GM11168 (cell line): ENCODE measurements around the gene EDIL3.
"Not testable (repeated sequence)": the region's sequence is repeated elsewhere in the genome, so short reads cannot be mapped to it uniquely, and the experiment has no call there.

Source experiments
- in situ Hi-C: fragments of 300-500 bp; cut with MboI; formaldehyde crosslinking; loops from one replicate; pipeline ENCODE4 v1.12.0; 2022; ENCODE audit warnings: low sequenced_read_pairs; ENCODE audit not compliant: unreplicated experiment

Gene EDIL3

DNA sequence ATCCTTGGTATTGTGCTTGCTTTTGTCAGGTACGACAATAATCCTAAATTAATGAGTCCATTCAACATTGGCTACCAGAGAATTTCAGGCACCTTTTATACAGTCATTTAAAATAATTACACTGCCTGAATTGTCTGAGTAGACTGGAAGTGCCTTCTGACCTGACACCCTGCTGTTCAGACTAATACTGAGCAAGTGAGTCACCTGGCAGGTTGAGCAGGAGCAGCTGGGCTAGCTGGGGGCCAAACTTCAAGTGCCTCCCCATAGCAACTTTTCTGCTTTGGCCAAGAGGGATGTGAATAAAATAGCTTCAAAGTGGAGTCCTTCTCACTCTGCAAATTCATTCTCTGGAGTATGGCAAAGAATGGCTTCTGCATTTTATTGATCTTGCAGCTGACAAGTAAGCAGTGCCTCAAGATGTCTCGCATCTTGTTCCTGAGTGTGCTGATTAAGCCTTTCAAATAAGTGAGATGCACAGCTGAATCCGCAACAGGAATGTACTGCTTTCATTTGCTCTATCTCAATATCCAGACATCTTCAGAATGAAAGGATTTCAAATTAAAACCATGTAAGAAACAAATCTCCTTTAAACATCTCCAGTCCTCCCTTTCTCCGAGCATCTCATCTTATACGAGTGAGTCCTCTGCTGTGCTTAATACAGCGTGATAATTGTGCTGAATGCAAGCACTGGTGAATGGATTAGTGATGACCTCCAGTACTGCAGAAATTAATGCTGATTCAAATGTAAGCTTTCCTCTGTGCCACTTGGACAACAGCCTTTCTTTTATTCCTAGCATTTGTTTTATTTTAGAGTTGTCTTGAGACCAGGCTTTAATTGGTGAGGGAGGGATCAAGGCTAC, 271.2 kb downstream of the EDIL3 start:
- in situ Hi-C loops: no loop called here

GRCh38 chr5:84092738-84093137, 291.9 kb downstream of the EDIL3 start:
- in situ Hi-C loops: no loop called here

DNA sequence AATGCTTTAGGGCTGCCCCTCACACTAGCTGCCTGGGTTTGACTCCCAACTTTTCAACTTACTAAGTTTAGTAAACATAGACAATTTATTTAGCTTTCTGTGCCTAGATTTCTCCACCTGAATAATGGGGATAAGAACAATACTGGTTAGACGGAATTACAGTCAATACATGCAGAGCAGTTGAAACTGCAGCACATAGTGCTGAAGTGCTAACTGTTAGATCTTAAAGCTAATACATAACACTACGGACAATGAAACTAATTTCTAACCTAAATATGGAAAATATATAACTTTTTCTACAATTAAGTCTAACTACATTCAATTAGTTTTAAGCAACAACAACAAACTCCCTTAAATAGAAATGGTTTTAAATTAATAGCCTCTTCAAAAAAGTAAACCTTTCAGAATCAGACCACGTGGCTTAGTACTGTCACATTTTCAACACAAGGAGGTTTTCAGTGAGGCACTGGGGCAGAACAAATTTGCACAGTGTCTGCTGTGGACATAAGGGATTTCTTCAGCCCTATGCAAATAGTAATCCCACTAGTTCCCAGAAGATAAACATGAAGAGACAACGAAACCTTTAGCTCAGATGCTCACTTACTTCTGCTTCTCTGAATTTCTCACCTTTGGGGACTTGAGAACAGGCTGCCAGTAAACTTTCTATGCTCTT, 293.4 kb downstream of the EDIL3 start:
- in situ Hi-C loops: no loop called here

- in situ Hi-C loops: no loop called here
Observed at GRCh38 chr5:84088996-84089395, 295.7 kb downstream of the EDIL3 start.

GRCh38 chr5:84086511-84086910, 298.2 kb downstream of the EDIL3 start:
- in situ Hi-C loops: no loop called here

DNA sequence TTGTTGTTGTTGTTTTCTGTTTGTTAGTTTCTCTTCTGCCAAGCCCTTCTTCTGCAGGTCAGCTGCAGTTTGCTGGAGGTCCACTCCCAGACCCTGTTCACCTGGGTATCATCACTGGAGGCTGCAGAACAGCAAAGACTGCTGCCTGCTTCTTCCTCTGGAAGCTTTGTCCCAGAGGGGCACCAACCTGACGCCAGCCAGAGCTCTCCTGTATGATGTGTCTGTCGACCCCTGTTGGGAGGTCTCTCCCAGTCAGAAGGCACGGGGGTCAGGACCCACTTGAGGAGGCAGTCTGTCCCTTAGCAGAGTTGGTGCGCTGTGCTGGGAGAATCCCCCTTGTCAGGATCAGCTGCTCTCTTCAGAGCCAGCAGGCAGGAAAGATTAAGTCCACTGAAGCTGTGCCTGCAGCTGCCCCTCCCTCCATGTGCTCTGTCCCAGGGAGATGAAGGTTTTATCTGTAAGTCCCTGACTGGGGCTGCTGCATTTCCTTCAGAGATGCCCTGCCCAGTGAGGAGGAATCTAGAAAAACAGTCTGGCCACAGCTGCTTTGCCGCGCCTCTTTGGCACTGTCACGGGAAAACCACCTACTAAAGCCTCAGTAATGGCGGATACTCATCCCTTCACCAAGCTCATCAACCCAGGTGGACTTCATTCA, 299.2 kb downstream of the EDIL3 start:
- in situ Hi-C loops: no loop called here

GRCh38 chr5:84080908-84081307, 303.8 kb downstream of the EDIL3 start:
- in situ Hi-C loops: no loop called here

- in situ Hi-C loops: no loop called here
Observed at GRCh38 chr5:84072339-84072738, 312.3 kb downstream of the EDIL3 start.

GRCh38 chr5:84069608-84070179, 315.0 kb downstream of the EDIL3 start:
- in situ Hi-C loops: no loop called here

DNA sequence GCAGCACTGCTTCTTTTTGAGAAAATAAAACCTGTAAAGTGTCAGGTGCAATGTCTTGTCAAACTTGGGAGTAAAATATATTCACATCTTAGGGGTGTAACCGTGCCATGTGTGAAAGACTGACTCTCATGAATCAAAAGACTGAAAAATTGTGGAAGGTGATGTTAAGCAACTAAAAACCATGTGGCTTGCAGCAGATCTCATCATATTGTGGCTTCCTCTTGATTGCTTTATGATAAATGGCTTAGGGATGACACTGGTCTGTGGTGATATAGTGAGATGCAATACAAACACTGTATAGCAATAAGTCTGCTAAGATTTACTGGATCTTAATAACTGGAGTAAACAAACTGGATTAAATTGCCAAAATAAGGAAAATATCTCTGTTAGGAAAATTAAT, 321.6 kb downstream of the EDIL3 start:
- in situ Hi-C loops: no loop called here

DNA sequence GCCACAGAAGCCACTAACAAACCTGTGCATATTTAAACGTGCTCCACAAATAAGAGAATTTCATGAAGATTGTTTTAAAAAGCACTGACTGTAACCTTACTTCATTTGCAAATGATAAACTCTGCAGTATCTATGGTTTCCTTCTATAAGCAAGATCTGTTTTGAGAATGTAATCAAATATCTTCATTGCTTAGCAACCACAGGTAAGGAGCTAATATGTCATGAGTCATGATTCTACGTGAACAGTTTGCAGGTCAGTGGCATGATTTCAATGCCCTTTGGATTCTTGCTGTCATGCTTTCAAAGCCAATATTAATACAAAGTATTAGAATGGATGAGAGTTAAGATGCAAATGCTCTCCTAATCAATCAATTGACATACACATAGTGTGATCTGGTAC, 325.0 kb downstream of the EDIL3 start:
- in situ Hi-C loops: no loop called here

- in situ Hi-C loops: no loop called here
Observed at GRCh38 chr5:84058561-84058960, 326.1 kb downstream of the EDIL3 start.

DNA sequence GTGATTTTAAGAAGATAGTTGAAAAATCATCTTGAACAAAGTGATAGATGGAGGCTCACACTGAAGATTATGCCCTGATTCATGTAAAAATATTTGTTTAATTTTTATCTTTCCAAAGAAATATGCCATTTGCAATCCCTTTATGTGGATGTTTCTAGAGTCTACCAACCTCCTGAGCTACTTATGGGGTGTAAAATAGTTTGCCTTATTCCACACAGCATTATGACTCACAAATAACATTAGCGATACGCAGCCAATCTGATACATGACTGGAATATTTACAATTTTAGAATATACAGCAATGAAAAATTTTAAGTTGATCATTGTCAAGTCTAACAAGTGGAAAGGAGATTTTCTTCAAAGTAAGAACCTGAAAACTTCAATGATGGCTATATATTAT, 327.5 kb downstream of the EDIL3 start:
- in situ Hi-C loops: no loop called here

DNA sequence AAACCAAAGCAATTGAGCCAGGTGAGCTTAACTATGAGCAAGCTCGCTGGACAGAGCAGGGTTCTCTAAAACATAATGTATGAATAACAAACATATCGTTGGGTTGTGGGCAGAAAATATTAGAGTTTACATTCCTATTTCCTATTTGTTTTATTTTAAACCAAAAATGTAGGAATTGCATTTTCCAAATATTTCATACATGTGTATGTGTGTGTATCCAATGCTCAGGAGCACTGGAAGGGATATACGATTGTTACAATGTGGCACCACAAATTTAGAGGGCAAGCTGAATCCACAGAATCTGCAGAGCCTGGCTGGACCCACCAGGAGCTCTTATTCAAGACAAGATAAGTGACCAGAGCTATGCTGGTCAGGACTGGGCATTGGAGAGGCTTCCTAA, 338.7 kb downstream of the EDIL3 start:
- in situ Hi-C loops: no loop called here

- in situ Hi-C loops: no loop called here
Observed at GRCh38 chr5:84036842-84037241, 347.8 kb downstream of the EDIL3 start.

DNA sequence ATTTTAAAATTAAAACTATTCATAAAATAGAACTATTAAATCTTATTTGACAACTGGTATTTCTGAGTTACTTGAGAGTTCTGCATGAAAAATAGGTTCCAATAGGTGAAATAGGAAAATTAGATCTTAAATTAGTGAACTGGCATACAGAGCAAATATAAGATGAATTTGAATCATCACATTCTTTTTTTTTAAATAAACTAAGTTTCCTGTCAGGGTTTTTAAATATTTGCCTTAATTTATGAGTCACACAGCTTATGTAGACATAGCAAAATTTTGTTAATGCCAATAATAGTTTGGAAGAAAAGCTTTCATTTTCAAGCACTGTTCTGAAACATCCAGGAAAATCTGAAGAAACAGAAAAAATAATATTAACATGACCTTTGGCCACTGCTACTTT, 352.4 kb downstream of the EDIL3 start:
- in situ Hi-C loops: no loop called here

- in situ Hi-C loops: no loop called here
Observed at GRCh38 chr5:84028093-84028492, 356.6 kb downstream of the EDIL3 start.

- in situ Hi-C loops: not testable (repeated sequence)
Observed at GRCh38 chr5:84018521-84018920, 366.2 kb downstream of the EDIL3 start.

DNA sequence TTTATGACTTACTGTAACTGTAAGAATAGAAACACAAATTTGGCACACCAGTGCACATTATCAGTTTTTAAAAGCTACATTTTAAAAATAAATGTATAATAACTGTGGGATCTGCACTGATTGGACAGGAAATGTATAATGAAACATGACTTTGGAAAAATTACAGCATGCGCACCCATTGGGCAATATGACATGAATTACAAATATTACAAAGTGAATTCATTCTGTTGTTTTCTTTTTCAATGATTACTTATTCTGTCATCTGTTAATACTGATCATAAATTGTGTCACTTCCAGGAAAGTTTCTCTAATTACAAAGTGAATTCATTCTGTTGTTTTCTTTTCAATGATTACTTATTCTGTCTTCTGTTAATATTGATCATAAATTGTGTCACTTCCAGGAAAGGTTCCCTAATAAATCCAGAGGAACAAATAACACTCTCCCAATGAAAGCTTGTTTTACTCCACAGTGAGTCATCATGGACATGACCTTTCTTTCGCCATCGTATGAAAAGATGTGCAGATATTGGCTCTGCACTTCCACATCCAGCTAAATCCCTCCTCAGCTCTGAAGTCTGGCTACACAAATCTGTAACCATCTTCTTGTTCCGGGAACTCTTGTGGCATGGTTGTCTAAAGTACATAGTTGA, 367.0 kb downstream of the EDIL3 start:
- in situ Hi-C loops: no loop called here

GRCh38 chr5:84016085-84016484, 368.6 kb downstream of the EDIL3 start:
- in situ Hi-C loops: no loop called here
